Head of caudate nucleus (tissue), 42 donors: Measurements from ENCODE around the gene MBNL1.
"Not testable (repeated sequence)": the region's sequence is repeated elsewhere in the genome, so short reads cannot be mapped to it uniquely, and the experiment has no call there.

ENCODE experiments used
- DNase-seq, 42 donors: peaks; one replicate each; pipeline versions ENCODE4 v3.0.0 to v3.0.0-alpha.2; 2020 to 2021; ENCODE audit warnings: mixed read lengths in 7 of 42
- intact Hi-C: fragments of 100-400 bp; cut with DNase I; formaldehyde crosslinking; loops from one replicate; pipeline ENCODE4 v1.15.0; 2022

MBNL1 gene

DNA sequence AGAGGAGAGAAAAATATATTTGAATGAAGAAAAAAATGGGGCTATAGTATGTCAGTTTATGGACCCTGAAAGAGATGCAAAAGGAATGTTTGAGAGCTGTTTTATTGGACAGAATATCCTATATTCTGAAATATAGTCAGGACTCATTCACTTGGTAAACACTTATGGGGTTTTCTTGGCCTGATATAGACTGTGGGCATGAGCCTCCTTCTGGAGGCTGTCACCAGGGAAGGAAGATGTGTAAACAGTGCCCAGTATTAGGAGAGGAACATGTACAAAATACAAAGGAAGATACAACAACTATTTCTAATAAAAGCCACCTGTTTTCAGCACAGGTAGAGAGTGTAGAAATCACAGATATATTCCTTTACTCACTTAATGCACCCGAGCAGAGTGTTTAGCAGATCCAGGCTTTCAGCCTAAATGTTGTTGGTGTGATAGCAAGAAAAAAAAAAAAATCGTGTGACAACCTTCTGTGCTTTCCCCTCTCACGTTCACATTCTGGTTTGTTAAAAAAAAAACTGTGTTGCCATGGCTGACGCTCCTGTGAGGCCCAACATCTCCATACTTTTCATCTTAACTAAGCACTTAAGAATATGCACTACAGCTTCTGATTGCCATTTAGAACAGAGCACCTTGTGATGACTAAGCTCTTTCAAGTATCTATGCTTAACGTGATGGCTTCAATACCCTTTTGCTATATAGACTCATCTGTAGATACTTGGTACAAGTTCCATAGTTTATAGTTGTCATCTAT lies 134.1 kb downstream of the MBNL1 start:
- intact Hi-C loops: no loop called here
- DNase-seq: no peak

DNA sequence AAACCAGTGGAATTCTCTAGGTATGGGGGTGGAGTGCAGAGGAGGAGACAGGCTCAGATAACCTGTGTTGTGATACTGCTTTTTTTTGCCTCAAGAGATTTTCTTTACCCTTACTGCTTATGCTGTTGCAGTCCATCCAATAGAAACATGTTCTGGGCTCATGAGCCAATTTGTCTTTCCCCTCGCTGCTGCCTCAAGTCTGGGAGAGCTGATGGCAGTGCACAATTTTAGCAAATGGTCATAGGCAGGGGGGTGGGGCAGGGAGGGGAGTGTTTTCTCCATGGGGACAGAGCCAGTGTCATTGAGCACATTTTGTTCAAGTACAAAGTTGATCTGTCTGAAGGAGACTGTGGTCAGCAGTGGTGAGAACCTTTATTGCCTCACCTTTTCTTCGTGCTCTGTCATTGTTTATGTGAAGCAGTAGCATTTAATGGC lies 134.9 kb downstream of the MBNL1 start:
- DNase-seq: peak in 28 of 42 donors; percentile 8 to 70 (median 26)
- intact Hi-C loops: no loop called here

DNA sequence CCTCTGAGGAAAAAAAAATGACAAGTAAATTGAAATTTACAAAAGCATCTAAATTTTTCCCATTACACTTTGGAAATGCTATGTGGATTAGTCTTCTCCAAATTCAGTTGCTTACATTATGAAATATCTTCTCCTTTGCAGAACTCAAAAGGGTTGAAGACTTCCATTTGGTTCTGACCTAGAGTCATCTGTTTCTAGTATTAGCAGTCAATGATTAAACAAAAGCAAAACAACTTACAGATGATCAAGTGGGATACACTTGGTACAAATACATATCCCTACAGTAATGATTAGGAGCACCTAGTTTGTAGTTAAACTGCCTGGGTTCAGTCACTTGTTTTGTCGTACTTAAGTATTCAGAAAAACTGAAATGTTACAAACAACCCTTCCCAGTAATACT lies 136.2 kb downstream of the MBNL1 start:
- intact Hi-C loops: no loop called here
- DNase-seq: no peak

GRCh38 chr3:152405915-152406802 lies 137.4 kb downstream of the MBNL1 start:
- intact Hi-C loops: no loop called here
- DNase-seq: no peak

GRCh38 chr3:152413240-152413639 lies 144.5 kb downstream of the MBNL1 start:
- intact Hi-C loops: no loop called here
- DNase-seq: no peak

DNA sequence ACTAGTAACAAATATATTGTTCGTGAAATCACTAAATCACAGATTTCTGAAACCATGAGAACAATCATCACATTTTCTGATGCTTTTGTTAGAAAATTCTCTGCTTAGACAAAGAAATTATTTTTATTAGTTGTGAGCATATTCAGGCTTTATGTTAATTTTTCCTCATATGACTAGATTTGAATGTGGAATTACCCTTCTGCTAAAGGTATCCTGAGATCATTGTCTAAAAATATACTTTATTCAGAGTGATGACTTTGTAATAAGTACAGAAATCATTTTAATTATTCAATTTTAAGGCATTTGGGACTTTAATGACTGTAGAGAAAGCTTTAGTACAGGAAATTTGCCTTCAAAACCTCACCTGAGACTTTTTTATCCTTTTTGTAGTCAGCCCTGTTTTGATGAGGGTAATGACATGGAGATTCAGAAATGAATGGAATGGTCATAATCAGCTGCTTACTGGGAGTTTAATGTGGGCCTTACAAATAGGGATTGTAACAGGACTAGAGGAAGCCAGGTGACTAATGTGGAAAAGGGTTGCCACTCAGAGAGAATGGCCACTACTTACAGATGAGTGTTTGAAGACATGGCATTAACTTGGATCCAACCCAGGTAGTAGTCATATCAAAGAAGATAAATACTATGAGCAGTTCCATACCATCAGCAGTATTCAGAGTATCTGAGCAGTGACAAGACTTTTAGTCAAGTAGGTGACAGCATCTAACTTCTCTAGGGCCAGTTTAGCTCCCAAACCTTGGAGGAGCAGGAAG lies 148.3 kb downstream of the MBNL1 start:
- intact Hi-C loops: no loop called here
- no peak for DNase-seq

GRCh38 chr3:152419748-152420147 lies 151.0 kb downstream of the MBNL1 start:
- intact Hi-C loops: no loop called here
- no peak for DNase-seq

DNA sequence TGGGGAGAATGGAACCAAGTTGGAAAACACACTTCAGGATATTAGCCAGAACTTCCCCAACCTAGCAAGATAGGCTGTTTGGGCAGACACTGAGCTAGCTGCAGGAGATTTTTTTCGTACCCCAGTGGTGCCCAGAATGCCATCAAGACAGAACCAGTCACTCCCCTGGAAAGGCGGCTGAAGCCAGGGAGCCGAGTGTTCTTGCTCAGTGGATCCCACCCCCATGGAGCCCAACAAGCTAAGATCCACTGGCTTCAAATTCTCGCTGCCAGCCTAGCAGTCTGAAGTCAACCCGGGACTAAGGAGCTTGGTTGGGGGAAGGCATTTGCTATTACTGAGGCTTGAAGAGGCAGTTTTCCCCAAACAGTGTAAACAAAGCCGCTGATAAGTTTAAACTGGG lies 152.4 kb downstream of the MBNL1 start:
- intact Hi-C loops: no loop called here
- DNase-seq: no peak

DNA sequence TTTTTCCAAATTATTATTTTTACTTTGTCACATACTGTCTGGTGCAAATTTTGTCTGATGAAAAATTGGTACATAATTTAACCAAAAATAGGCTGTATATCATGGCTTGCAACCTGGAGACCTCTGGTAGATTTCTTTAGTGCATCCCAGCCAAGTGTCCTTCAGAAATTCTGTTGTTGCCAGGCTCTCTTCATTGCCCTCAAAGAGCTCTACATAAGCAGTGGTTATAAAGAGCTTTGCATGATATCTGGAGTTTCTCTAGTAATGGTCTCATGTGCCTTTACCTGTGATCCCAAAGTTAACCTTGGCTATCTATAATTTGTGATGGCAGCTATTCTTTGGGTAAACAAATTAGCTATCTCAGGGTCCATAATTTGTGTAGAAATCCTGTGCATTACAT lies 157.7 kb downstream of the MBNL1 start:
- intact Hi-C loops: no loop called here
- DNase-seq: no peak

DNA sequence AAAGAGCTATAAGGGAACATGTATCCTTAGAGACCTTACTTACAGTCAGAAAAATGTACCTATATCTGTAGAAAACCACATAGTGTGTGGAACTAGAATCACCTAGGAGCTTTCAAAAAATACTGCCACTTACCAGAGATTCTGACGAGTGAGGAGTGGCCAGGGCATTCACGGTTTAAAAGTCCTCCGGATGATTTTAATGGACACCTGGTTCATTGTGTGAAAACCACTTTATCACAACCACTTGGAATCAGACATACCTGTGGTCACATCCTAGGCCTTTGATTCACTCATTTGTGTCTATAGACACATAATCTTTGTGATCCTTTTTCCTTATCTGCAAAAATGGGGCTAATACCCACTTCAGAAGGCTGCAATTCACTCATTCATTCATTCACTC lies 159.8 kb downstream of the MBNL1 start:
- no peak for DNase-seq
- intact Hi-C loops: no loop called here

DNA sequence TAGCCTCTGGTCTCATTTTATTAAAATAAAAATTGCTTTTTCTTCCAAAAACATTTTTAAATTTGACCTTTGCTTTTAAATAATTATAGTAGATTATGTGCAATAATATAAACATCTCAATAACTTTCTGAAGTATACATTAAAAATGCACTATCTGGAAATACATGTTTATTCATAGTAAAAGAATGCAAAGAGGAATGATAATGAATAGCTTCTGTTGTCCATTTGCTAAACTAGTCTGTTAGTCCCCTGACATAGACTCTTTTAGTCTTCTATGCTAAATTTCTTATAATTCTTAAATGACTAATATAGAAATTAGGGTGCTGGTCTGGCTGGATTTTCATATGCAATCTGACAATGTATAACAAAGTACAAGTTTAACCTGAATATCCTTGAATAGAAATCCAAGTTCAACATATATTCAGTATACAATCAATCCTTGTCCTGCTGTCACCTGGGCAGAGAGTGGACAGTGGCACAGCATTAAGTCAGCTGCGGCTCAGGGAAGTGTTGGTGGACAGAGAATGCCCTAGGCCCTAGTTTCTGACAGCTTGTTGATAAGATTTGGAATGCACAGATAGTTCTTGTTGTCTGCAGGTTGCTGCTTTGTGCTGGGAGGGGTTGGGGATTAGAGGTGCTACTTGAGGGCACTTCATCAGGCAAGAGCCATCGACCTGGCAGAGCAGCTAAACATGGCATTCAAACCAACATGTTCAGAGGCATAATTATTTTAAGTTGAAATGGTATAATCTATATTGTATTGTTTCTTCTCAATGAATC lies 161.7 kb downstream of the MBNL1 start:
- intact Hi-C loops: no loop called here
- DNase-seq: no peak

- intact Hi-C loops: no loop called here
- no peak for DNase-seq
These were observed 165.4 kb downstream of the MBNL1 start for GRCh38 chr3:152434142-152434541.

GRCh38 chr3:152435210-152435609 lies 166.5 kb downstream of the MBNL1 start:
- DNase-seq, intact Hi-C loops: not testable (repeated sequence)

DNA sequence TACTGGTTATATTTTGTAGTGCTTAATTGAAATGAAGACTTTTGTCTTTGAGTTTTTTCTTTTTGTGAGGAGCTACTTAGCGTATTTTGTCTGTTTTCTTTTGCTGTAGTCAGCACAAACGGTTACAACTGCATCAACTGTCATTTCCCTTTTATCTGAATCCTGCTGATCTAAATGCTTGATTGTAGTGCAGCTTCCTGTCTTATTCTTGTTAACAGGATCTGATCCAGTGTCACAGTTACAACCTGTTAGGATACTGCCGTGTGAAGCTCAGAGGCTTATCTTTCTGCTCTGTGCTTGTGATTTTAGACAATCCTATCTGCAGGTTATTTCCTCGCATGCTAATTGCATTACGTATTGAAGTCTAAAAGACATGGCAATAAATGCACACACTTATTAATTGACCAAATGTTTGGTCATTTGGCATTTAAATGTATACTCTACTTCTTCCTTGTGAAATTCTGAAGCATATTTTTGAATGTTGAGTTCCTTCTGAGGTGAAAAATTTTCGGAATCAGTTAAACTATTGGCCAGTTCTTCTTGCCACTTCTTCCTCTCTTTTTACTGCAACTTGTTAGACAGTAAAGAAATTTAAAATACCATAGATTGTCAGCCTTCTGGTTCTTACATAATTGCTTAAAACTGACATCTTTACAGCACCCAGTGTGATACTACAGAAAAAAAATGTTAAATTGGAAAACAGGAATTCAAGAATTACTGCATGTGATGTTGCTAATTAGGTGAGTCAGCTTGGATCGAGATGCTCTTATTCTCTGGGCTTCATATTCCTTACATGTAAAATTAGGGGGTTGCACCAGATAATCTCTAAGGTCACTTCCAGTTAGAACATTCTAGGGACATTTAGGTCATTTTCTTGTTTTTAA lies 168.2 kb downstream of the MBNL1 start:
- DNase-seq: no peak
- intact Hi-C loops: no loop called here

GRCh38 chr3:152438181-152438580 lies 169.5 kb downstream of the MBNL1 start:
- intact Hi-C loops: no loop called here
- no peak for DNase-seq

DNA sequence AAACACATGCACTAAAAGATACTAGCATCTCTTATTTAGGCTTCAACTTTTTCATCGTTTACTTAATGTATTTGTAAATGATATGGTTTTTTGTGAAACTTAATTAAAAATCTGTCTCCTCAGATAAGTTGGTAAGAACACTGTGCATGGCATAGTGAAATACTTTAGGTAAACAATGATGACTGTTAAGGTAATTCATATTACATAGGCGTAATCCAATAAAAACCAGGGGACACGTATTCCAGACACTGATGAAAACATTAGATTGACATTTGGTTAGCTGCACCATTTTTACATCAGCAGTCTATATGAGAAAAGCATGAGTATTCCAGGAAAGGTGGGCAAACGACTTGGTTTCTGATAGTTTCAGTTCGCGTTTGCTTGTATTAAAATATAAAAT lies 170.0 kb downstream of the MBNL1 start:
- intact Hi-C loops: no loop called here
- no peak for DNase-seq

DNA sequence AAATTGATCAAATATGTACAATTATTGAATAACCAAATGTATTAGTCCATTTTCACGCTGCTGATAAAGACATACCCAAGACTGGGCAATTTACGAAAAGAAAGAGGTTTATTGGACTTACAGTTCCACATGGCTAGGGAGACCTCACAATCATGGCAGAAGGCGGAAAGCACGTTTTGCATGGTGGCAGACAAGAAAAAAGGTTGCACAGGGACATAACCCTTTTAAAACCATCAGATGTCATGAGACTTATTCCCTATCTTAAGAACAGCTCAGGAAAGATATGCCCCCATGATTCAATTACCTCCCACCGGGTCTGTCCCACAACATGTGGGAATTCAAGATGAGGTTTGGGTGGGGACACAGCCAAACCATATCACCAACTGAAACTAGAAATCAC lies 171.5 kb downstream of the MBNL1 start:
- DNase-seq, intact Hi-C loops: not testable (repeated sequence)
